Kidney capillary endothelial cell (primary cell): ENCODE data around the gene FBXO42.
"Not testable (repeated sequence)": the region's sequence is repeated elsewhere in the genome, so short reads cannot be mapped to it uniquely, and the experiment has no call there.

Source experiments
- DNase-seq: peaks from one replicate; pipeline ENCODE4 v3.0.0-alpha.2; 2018; ENCODE audit warnings: low spot score

Gene FBXO42

DNA sequence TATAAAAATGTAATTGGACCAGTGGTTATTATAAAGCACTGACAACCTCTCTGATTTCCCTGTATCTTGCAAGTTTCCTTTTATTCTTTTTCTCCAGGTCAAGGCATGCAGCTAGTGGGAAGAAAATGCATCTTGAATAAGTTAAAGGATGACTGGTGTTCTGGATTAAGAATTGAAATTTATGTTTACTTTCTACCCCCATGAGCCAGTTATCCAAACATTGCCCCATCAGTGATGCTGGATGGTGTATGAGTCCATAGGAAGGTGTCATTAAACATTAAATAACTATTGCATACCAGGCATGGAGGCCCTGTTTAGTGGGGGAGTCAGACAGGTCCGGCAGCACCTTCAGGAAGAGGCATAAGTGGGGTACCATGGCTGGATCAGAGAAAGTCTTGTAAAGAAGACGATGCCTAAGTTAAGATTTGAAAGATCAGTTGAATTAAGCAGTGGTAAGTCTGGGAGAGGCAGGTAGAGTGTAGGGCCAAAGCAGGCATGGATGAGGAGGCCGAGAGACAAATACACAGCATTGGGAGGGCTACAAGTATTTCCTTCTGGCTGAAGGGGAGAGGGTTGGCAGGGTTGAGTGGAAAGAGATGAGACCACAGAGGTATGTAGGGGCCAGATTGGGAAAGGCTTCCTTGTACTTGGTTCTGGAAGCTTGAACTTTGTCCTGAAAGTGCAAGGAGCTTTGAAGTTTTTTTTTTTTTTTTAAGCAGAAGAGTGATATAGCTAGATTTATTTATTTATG lies 20.4 kb upstream of the FBXO42 start:
- no peak for DNase-seq

DNA sequence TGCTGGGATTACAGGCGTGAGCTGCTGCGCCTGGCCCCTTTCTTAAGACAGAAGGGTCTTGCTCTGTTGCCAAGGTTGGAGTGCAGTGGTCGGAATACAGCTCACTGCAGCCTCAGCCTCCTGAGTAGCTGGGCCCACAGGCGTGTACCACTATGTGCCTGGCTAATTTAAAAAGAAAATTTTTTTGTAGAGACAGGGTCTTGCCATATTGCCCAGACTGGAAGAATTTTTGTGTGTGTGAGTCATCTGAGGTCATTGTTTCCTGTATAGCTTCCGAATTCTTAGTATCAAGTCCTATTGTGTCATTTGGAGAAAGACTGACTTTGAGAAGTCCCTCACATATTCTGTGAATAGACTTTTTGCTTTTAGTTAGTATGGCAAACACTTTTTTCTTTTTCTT lies 19.4 kb upstream of the FBXO42 start:
- peak; percentile 89 for DNase-seq

DNA sequence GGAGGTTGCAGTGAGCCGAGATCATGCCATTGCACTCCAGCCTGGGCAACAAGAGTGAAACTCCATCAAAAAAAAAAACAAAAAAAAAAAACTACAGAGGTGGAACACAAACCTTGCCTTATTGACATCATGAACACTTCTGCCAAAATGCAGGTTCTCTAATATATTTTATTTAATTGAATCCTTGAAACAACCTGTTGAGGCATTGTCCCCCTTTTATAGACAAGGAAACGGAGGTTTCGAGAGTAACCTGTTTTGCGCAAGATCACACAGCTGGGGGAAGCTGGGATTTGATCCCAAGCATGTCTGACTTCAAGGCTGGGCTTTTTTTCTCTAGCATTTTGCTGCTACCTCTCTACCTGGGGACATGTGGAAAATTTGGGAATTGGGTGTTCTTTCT lies 17.5 kb upstream of the FBXO42 start:
- DNase-seq = no peak

DNA sequence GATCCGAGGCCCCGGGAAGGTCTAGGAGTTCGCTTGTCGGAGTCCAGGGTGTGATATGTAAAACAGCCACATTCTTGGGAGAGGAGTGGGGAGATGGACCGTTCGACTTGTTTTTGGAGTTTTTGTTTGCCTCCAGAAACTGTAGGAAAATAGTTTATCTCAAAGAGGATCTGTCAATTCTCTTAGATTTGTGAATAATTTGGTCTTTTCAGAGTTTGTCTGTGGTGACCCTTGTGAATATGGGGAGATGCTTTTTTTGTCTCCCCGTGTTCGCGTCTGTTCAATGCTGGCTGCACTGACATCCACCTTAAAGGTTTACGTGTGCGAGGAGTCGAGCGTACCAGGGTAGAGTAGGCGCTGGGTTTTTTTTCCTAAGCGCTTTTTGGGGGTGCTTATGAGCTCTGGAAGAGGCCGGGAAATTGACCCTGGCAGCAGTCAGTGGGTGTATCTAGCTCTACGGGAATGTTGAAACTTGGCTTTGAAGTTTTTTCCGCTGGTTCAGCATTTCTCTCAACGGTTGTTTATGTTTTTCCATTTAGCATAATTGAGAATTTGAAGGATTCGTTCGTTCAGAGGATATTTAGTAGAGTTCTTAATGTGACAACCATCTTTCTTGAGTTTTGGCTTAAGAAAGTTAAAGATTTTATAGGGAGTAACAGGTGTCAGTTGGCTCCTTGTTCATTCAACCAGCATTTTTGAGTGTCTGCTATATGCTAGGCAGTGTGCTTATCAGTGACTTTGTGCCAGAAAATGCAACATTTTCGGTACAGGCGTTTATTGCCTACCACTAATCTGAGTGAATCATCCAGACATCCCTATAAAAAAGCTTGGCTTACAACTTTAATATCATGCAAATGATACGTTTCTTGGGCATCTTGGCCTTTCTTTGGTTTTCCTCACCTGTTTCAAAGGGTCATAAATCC lies 15.9 kb upstream of the FBXO42 start:
- no peak for DNase-seq

DNA sequence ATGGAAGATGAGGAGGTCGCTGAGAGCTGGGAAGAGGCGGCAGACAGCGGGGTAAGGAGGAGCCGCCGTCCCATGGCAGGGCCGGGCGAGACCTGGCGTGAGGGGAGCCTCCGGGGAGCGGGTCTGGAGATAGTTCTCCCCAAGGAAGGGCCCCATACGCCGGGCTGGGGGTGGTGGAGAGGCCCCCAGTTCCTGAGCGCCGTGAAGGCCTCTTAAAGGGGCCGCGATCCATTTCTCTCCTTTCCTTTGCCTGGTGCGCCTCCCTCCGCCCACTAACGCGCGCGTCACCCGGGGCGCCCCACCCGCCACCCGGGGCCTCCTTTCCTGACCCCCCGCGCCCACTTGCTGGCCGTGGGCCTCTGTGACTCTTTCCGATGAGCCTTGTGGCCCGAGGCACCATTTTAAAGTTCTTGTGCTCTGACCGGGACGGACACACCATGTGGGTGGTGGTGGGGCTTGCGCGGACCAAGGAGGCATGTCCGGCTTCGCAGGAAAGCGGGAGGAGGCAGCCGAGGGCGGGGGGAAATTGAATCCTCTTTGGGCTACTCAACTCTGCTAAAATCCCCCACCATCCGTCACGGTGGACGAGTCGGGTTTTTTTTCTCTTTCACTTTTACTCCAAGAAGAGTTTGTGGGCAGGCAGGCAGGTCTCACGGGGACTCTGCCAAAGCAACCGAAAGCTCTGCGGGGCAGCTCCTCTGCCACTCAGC lies 15.1 kb upstream of the FBXO42 start:
- peak; percentile 69 for DNase-seq

DNA sequence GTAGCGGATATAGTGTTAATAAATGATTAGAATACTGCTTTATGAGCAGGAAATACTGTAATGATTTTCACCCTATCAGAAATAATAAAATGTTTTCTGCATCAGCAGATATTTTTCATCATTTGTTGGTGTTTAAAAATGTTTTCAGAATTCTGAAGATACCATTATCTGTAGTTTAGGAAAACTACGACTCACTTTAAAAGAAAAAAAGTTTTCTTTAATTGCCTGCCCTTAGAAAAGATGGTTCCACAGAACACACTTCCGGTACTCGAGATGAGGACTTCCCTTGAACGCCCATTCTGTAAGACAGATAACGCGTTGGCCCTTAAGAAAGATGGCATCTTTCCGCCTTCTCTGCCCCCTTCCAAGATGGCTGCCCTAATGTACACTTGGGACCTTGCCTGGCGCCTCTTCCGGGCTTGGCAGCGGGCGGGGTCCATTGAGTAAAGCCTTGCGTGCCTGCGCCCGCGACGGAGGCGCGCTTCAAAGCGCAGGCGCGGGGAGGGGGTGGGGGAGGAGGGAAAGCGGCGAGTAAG lies 14.5 kb upstream of the FBXO42 start, which contains the start of gene SZRD1:
SZRD1 (plus strand) TSS at position 521 of the 536 bp plus-strand sequence. CDS start 16 bp downstream, outside the sequence.
- DNase-seq = peak; percentile 97

DNA sequence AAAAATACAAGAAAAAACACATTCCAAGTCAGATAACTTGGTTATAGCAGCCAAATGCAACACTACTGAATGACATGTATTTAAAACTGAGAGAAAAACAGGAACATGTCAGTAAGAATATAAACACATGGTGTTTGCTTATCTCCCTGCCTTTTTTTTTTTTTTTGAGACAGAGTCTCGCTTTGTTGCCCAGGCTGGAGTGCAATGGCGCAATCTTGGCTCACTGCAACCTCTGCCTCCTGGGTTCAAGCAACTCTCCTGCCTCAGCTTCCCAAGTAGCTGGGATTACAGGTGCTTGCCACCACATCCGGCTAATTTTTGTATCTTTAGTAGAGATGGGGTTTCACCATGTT lies 12.8 kb upstream of the FBXO42 start:
- DNase-seq = not testable (repeated sequence)

DNA sequence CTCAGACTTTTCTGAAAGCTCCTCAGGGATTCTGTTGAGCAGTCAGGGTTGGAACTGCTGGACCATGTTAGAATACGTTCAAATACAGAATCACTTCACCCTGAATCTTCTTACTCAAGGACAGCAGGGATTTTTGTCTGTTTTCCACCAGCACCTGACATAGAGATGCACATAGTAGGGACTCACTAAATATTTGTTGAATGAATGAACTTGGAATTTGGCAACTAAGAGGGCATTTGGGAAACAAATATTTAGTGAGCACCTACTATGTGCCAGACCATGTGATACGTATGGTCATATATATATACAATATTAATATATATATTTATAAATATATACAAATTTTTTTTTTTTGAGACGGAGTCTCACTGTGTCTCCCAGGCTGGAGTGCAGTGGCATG lies 4.6 kb upstream of the FBXO42 start:
- DNase-seq = no peak

DNA sequence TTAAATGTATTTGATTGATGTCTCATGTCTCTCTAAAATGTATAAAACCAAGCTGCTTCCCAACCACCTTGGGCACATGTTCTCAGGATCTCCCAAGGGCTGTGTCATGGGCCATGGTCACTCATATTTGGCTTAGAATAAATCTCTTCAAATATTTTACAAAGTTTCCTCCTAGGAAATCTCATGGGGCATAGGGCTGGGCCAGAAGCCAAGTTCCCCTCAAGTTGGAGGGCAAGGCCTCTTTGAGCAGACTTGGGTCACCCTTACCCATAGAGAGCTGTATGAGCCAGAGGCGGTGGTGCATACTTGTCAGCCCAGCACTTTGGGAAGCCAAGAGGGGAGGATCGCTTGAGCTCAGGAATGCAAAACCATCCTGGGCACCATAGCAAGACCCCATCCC lies 2.3 kb upstream of the FBXO42 start:
- DNase-seq = no peak

DNA sequence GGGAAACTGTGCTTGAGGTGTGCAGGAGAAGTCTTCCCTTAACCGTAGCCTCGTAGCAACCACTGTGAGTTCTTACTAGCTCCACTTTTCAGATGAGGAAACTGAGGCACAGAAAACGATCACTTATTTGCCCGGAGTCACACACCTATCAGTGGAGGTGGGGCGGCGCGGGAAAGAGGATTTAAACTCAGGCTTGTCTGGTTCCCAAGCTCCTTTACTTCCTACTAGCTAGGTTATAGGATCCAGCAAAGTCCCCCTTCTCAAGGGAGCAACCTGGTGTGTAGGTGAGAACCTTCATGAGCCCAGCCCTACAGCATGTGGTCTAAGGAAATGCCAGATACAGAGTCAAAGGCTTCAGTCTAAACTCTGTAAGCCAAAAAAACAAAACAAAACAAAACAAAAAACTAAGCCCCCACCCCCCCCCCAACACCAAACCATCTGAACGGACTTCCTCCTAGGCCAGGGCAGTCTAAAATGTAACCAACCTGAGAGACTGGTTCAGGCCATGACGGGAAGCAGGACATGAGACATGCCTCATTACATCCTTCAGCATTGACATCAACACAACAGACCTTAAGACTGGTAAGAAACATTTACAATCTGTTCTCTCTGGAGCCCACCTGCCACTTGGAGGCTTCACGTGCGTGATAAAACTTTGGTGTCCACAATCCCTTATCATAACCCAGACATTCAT lies 709 bp upstream of the FBXO42 start:
- peak; percentile 36 for DNase-seq

DNA sequence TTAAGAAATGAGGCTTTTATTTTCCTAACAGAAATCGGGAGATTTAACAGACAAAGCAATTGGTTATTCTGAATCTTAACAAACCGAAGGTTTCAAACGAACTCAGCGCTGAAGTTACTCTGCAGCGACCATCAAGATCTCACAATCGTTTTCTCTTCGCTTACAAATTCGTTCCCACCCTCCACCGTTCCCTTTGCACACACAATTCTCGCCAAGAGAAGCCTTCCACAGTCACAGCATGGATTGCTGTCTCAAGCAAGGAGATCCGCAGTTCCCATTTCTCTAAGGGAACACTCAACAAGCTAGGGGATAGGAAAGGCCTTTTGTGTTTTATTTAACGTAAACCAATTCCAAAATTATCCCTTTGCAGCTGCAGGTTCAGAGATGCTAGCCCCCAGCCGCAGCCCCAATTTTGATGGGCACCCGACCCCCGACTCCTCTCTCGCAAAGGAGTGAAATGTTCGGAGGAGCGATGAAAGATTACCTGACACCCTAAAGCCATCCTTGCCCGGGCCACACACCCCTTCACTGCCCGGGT lies 755 bp downstream of the FBXO42 start:
- peak; percentile 17 for DNase-seq

DNA sequence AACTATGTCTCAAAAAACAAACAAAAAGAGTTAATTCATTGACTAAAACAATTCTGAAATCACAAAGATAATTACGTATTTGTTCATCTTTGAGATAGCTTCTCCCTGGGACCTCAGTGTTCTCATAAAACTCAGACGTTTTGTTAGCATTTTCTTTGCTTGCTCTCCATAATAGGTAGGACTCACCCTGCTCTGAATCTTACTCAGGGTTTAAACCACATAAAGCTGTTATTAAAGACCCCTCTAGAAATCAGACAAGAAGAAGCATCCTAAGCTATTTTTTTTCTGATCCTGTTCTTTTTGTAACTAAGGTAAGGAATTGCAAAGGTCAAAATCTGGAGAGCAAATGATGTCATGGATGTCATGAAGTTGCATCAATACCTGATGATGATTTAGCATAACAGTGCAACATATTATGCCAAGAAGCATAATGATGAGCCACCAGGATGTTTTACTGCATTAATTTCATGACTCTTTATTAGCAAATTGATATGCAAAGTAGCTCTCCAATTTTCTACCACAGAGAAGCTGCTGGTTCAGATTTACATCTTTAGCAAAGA lies 2.4 kb downstream of the FBXO42 start:
- no peak for DNase-seq

DNA sequence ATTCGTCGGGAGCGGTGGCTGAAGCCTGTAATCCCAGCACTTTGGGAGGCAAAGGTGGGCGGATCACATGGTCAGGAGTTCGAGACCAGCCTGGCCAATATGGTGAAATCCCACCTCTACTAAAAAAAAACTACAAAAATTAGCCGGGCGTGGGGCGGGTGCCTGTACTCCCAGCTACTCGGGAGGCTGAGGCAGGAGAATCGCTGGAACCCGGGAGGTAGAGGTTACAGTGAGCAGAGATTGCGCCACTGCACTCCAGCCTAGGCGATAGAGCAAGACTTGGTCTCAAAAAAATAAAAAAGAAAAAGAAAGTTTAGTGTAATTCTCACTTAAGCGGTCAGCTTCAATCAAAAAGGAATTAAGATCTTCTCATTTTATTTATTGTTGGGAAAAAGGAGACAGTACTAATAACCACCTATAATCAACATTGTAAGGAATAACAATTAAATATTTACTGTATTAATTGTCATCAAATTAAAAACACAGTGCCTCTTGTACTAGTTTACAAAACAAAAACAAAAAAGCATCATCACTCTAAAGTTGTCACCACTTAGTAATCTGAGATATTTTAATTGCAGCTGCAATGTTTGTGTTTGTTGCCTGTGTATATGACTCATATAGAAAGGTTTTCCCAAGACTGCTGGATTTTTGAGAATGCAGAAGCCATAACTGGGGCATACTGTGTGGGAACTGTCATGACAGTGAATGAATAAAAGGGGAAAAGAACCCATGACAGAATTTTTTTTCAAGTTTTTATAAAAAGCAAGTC lies 3.7 kb downstream of the FBXO42 start:
- peak; percentile 63 for DNase-seq

DNA sequence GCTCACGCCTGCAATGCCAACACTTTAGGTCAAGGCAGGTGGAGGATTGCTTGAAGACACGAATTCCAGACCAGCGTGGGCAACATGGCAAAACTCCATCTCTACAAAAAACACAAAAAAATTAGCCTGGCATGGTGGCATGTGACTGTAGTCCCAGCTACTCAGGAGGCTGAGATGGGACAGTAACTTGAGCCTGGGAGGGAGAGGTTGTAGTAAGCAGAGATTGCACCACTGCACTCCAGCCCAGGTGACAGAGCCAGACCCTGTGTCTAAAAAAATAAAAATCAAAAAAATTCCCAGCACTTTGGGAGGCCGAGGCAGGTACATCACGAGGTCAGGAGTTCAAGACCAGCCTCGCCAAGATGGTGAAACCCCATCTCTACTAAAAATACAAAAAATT lies 9.0 kb downstream of the FBXO42 start:
- not testable (repeated sequence) for DNase-seq

DNA sequence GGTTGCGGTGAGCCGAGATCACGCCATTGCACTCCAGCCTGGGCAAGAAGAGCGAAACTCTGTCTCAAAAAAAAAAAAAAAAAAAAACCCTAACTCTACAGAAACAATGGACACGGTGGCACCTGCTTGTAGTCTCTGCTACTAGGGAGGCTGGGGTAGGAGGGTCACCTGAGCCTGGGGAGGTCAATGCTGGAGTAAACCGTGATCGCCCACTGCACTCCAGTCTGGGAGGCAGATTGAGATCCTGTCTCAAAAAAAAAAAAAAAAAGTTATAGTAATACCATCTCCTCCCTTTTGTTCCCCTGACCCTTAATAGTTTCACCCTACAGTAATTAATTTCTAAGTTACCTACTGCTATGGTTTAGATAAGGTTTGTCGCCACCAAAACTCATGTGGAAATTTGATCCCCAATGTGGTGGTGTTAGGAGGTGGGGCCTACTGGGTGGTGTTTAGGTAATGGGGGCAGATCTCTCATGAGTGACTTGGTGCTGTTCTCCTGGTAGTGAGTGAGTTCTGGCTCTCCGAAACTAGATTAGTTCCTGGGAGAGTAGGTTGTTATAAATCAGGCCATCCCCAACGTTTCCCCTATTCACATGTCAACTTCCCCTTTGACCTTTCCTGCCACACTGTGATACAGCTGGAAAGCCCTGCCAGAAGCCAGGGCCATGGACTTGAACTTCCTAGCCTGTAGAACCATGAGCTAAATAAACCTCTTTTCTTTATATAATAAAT lies 9.8 kb downstream of the FBXO42 start:
- DNase-seq = no peak

DNA sequence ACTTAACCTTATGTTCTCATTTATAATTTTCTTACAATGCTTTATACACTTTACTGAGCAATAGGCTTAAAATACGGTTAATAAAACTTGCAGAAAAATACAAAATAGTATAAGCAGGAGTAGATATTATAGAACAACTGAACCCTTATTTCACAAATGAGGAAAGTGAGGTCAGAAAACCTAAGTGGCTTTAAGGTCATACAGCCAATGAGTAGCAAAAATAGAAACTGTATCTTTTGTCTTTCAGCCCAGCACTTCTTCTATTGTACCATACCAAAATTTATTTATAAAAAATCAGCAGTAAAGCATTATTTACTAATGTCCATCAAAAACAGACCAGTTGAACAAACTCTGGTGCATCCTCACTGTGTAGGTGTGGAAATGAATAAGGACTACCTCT lies 11.6 kb downstream of the FBXO42 start:
- DNase-seq = no peak

DNA sequence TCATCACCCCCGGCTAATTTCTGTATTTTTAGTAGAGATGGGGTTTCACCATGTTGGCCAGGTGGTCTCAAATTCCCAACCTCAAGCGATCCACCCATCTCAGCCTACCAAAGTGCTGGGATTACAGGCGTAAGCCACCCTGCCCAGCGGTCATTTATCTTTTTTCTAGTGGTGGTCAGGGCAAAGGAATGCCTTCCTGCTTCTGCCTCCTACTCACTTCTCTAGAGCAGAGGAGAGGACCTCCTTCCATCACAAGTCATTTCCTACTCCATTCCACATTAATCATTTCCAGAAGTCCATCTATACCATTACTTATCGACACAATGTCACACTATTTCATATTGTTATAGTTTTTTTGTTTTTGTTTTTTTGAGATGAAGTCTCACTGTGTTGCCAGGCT lies 13.3 kb downstream of the FBXO42 start:
- no peak for DNase-seq

DNA sequence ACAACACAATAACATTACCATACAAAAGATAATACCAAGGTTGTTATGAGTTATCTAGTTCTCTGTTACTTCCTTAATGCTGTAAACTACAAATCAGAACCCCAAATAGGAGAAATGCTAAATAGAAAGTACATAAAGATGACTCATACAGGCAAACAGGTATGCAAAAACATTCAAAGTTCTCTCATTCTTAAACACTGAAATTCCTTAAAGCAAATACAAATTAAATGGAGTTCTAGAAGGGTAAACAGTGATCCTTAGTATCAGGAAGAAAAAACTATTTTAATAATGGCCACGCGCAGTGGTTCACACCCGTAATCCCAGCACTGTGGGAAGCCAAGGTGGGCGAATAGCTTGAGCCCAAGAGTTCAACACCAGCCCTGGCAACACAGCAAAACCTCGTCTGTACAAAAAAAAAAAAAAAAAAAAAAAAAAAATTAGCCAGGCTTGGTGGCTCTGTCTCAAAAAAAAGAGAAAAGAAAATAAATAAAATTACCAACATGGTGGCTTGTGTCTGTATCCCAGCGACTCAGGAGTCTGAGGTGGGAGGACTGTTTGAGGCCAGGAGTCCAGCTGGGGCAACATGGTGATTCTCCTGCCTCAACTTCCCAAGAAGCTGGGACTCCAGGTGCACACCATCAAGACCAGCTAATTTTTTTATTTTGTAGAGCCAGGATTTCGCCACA lies 17.5 kb downstream of the FBXO42 start:
- no peak for DNase-seq

DNA sequence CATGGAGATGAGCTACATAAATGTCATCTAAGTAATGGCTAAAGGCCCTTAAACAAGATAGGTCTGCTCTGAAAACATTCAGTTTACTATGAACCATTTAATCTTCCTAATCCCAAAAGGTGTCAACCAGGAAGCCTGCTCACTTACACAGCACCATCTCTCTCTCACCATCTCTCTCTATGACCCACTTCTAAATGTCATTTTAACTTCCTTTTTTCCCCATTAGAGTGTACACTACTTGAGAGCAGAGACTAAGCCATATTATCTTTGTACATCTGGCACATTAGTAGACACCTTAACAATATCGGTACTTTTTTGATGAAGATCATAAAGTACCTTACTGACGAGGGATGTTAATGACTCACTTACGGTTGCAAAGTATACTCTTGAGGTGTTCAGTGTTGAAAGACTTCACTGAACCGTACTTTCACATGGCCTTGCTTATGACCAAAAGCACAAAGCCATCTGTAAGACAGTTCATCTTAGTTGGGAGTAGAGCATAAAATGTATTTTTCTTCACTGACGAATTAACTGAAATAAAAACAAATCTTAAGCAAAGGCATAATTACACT lies 25.4 kb downstream of the FBXO42 start:
- DNase-seq = no peak
